GM19468 (cell line): ENCODE results near the gene RNF150.
"Not testable (repeated sequence)": the region's sequence is repeated elsewhere in the genome, so short reads cannot be mapped to it uniquely, and the experiment has no call there.

Experiments used
- ATAC-seq: cut with Tn5 transposase; IDR thresholded peaks from one replicate; pipeline ENCODE4 v1.9.1; 2021; ENCODE audit warnings: mild to moderate bottlenecking, moderate library complexity, moderate number of reproducible peaks; ENCODE audit not compliant: unreplicated experiment; ENCODE audit errors: extremely low read depth

The RNF150 gene

DNA sequence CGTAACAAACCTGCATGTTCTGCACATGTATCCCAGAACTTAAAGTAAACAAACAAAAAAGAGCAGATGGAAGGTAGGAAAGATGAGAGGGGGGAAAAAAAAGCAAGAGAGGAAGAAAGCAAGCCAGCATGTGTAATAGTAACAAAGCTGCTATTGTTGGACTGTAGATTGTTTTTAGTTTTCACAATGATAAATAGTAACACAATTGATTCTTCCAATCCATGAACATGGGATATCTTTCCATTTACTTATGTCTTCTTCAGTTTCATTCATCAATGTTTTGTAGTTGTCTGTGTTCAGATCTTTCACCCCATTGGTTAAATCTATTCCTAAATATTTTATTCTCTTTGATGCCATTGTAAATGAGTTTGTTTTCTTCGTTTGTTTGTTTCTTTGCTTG is 292.1 kb downstream of the RNF150 start:
- ATAC-seq = no peak

DNA sequence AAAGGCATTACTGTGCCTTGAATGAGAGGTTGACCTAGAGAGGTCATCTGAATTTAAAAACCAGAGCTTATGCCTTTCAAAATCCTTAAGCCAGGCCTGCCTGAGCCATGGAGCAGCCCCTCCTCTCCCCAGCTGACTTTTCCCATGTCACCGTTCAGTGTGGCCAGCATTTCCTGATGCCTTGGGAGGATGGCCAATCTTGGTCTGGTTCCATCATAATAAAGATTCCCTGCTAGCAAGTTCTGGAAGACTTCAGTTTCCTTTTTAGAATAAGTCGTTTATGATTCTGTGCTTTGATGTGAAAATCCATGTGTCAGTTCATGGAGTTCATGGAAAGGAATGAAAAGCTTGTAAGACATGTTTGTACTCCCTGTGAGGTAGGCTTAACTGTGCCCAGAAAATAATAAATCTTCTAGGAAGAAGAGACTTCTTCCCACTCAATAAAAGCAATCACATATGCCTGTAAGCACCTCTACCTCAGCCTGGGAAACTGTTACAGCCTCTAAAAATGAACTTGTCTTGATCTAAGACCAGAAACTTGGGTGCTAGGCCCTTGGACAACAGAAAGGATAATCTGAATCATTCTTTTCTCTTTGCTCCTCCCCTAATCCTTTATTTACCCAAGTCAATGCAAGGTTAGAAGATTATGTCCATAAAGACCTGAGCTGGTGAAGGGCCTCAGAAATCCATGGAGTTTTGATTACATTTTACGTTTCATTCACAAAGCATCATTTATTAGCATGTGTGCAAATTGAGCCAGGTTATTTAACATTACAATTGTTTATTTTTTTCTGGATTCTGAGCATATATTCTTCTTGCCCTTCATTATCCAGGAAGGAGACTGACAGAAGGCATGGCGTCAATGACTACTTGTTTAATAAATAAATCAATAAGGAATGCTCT is 293.1 kb downstream of the RNF150 start:
- no peak for ATAC-seq

DNA sequence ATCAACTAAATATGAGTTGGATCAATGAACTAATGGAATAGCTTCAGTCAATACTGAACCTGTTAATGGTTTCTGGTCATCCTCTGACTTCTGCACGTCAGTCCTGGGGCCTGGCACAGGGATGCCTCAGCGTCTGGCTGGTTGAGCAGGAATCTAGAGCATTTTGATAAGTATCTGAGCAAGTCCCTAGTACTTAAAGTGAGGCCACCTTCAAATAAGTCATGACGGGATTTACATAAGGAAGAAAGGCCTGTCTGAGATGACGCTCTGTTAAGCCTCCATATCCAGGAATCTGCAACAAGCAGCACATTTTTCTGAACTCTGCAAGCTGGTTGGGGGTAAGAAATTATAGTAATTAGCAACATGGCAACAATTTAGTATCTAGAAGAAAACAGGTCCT is 293.9 kb downstream of the RNF150 start:
- ATAC-seq = no peak

DNA sequence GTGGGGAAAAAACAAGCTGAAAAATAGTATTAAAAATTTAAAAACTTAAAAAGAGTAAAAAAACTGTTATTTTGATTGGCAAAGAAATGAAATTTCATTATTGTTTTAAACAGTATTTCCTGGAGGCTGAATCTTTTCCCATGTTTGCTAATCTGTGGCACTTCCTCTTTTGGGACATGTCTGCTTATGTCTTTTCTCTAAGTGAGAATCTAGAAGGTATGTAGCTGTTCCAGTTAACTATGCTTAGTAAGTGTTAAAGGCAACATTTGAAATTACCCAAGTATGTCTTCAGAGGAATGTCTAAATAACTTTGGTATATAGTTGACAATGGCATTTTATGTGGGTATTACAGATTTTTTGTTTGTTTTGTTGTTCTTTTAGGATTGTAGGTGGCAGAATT is 295.5 kb downstream of the RNF150 start:
- no peak for ATAC-seq

DNA sequence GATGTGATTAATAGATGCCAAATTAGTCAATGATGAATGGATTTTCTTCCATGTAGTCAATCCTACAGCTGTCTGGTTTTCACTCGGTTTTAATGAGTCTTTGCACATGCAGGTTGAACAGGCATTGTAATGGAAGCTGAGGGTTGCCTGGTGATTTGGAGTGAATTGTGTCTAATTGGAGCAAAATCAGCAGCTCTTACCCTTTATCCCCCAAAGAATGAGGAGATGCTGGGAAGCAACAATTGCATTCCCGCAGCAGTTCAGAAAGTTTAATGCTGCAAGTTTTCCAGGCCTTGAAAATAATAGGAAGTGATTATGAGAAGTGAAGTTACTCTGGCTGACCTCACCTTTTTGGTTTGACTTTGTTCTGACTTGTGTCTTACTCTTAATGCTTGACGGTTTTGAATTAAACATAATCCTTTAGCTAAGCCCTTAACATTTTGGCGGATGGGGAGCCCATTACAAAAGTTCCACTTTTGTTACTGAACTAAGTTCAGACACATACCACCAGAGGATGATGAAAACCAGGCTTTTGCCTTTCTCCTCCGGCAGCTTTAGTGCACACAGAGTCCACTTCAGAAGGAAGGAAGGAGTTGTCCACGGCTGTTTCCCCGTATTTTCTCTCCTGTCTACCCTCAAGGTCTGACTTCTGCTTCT is 298.3 kb downstream of the RNF150 start:
- ATAC-seq = no peak

DNA sequence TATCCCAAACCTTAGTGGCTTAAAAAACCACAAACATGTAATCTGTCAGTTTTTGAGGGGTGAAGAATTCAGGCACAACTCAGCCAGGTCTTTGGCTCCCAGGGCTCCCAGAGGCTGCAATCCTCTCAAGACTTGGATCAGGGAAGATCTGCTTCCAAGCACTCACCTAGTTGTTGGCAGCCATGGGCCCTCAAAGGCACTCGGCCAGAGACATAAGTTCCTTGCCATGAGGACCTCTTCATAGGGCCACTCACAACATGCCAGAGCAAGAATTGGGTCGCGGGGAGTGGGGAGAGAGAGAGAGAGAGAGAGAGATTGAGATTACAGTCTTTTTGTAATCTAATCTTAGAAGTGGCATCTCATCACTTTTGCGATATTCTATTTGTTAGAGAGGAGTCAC is 300.0 kb downstream of the RNF150 start:
- ATAC-seq = no peak

DNA sequence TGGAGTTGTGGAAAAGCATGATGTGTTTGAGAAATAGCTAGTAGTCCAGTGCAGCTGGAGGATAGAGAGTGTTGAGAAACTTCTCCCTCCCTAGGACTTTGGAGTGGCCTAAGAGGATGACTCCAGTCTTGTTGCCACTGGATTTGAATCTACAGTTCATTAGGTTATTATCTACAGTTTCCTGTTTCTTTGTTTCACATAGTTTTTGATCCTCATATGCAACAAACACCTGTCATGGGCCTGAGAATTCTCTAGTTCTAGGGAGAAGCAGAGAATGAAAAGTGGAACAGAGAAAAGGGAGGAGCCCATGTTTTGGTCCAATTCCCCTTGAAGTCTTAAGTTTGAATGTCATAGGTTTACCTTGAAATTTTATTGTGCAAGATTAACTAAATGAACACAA is 303.4 kb downstream of the RNF150 start:
- ATAC-seq = peak; percentile 77

DNA sequence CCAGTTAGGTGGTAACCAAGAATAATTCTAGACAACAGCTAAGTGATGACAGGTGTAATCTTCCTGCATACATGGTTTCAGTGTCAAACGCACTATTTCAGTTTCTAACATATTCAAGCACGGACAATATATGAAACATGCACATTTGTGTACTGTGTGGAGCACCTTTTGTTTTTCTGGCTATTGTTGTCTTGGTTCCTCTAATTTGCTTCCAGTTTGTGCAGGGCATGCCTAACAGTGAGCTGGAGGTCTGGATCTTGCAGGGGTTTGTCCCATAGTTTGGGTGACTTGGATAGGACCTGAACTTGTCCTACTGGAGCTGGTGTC is 306.6 kb downstream of the RNF150 start:
- ATAC-seq = peak; percentile 24

DNA sequence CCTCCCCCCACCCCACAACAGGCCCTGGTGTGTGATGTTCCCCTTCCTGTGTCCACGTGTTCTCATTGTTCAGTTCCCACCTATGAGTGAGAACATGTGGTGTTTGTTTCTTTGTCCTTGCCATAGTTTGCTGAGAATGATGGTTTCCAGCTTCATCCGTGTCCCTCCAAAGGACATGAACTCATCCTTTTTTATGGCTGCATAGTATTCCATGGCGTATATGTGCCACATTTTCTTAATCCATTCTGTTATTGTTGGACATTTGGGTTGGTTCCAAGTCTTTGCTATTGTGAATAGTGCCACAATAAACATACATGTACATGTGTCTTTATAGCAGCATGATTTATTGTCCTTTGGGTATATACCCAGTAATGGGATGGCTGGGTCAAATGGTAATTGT is 312.7 kb downstream of the RNF150 start:
- ATAC-seq = not testable (repeated sequence)

DNA sequence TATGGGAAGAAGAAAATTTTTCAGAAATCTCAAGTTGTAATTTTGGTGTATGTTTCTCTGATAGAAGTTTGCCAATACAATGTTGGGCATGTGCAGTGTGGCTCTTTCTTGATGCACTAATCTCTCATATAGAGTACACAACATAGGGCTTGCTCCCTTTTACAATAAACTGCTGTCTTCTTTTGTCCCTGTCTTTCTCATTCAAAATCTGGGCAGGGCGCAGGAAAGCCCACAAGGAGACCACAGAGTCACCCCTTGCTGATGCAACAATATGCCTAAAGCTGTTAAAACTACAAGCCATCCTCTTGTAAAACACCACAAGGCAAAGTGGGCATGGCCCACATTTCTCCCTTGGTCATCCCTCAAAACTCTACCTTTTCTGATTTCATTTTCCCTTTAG is 313.7 kb downstream of the RNF150 start:
- no peak for ATAC-seq

DNA sequence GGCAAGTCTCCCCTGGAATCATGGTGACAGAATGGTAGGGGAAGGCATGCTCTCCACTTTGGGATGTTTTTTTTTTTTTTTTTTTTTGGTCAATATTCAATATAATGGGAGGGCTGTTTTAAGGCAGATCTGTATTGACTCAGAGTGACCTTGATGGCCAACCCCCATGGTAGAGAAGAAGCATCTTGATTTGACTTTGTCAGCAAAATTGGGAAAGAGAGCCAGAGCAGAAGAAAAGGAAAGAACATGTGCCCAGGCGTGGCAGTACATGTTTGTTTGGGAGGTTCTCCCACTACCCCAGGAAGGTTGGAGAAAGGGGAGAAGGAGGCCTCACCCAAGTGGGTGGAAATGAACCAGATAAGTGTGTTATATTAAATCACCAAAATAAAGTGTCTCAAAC is 314.8 kb downstream of the RNF150 start:
- no peak for ATAC-seq

DNA sequence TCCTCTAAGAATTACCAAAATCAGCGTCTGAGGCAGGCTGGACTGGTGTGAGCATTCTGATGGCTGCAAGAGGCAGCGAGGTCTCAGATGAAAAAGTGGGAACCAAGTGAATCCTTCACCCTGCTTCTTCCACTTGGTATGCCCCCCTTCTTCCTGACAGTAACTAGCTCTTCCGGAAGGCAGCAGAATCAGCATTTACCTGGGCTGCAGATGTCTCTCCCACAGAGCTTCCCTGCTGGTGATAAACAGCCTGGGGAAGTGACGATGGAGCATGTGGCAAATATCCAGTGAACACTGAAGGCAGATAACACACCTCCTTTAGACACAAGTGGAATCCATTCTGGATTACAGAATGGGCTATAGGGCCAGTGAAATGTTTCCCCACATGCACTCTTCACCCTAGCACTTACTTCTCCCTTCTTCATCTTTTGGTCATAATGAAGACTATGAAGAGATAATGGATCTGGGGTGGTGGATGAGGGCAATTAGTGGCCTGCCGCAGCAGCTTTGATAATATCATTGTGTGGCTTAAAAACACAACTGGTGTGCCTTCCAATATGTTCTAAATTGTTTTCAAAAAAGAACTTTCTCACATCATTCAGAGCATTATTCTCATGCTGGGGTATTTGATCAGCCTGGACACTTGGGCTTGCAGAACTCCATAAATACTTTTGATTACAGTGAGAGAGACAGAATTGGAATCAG is 316.3 kb downstream of the RNF150 start:
- ATAC-seq = no peak

DNA sequence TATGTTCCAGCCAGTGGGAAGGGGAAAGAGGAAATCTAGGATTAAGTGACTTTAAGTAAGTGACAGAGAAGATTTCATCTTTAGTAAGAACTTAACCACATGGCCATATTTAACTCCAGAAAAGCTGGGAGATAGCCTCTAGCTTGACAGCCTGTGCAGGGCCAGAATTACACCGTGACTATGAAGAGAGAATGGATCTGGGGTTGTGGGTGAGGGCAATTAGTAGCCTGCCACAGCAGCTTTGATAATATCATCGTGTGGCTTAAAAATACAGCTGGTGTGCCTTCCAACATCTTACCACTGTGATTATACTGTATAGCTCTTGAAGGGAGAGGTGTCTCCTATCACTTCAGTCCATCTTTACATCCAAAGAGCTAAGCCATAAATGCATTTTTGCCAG is 319.5 kb downstream of the RNF150 start:
- ATAC-seq = no peak

DNA sequence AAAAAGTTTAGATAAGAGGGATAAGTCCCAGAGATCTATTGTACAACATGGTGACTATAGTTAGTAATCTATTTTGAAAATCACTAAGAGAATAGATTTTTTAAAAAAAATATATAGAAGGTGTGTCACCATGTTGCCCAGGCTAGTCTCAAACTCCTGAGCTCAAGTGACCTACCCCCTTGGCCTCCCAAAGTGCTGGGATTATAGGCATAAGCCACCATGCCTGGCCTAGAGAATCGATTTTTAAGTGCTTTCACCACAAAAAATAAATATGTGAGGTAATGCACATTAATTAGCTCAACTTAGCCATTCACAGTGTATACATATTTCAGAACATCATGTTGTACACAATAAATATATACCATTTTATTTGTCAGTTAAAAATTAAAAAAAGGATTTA is 320.4 kb downstream of the RNF150 start:
- no peak for ATAC-seq

DNA sequence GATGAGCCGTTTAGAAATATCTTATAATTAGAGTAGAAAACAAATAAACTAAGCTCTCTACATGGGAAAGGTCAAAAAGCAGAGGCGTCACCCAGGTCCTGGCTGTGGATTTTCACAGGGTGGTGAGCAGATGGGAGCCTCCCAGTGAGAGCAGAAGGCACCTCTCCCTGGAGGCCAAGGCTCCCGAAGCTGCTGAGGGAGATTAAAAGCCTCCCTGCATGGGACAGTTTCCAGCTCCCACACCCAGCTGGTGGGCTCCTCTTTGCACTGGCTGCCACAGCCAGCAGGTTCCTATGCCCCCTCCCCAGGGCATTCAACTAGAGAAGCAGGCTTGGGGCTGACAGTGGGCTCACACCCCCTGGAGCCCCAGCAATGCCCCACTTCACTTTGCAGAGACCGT is 321.8 kb downstream of the RNF150 start:
- ATAC-seq = no peak

DNA sequence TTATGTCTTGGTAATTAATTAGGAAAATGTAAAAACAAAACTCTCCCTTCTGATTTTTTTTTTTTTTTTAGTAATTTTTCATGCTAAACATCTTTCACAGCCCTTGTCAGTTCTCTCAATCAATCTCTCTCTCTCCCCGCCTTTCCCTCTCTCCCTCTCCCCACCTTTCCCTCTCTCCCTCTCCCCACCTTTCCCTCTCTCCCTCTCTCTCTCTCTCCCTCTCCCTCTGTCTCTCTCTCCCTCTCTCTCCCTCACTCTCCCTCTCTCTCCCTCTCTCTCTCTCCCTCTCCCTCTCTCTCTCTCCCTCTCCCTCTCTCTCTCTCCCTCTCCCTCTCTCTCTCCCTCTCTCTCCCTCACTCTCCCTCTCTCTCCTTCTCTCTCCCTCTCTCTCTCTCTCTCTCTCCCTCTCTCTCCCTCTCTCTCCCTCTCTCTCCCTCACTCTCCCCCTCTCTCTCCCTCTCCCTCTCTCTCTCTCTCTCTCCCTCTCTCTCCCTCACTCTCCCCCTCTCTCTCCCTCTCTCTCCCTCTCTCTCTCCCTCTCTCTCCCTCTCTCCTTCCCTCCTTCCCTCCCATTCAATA is 322.6 kb downstream of the RNF150 start:
- ATAC-seq = not testable (repeated sequence)
